Measurements from ENCODE around the gene TMEM170A. TPM values are rescaled to one million over a fixed set of nuclear protein-coding genes. Genes with fewer than 3 reads are reported as not detected.
A peak's percentile ranks its signal among the peaks of the same experiment; 100 is the strongest.

The TMEM170A gene
- total RNA-seq, 6 experiments from 2014 or later: 9.4 to 15.5 (median 12.8) TPM

DNA sequence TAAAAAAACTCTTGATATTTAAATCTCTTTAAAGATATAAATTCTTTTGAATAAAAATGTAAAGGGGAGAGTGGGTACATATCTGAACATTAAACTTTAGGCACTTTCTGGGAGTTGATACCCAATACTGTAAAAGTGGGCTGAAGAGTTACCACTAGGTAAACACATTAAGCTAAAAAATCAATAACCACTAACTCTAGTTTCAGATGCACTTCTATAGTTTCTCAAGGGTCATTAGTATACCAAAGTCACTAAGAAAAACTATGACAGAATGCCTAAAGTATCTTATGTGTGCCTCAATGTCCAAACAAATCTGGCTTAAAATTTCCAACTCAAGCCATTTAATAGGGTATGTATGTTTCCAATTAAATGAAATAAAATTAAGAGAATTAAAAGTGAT, 18.1 kb downstream of the TMEM170A start:
- Histone ChIP-seq H3K27me3 (no peaks in the 10 kb centered on the region), H3K4me3 (no peak overlapping the region), H3K27ac (no peak overlapping the region), H3K36me3 (no peaks in the 10 kb centered on the region), H3K9me3 (no peaks in the 10 kb centered on the region), H3K4me1 (peaks cover 0 to 3% (median 0%) of the 10 kb centered on the region in 4 donors)
- intact Hi-C loops (cut with DNase I): no loop called here
- no peak for DNase-seq
- no peak for TF ChIP-seq POLR2A (IDR thresholded peaks at IDR 0.05)
- no peak for TF ChIP-seq CTCF (IDR thresholded peaks at IDR 0.05)
- ATAC-seq: no peak

DNA sequence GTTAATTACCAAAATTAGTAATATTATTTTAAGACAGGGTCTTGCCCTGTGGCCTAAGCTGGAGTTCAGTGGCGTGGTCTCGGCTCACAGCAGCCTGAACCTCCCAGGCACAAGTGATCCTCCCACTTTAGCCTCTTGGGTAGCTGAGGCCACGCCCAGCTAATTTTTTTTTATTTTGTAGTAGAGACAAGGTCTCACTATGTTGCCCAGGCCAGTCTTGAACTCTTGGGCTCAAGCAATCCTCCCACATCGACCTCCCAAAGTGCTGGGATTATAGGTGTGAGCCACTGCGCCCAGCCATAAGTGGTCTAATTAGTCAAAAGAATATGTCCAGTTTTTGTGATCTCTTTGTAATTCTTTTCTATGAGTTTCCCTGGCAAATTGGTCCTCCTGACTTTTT, 19.2 kb downstream of the TMEM170A start:
- ATAC-seq: no peak
- Histone ChIP-seq H3K27ac (no peak overlapping the region), H3K4me1 (peaks cover 0 to 3% (median 0%) of the 10 kb centered on the region in 4 donors), H3K36me3 (no peaks in the 10 kb centered on the region), H3K27me3 (no peaks in the 10 kb centered on the region), H3K9me3 (no peaks in the 10 kb centered on the region), H3K4me3 (no peak overlapping the region)
- DNase-seq: no peak
- intact Hi-C loops (cut with DNase I): no loop called here
- WGBS (ENCODE audit: insufficient coverage, low coverage, low lambda C conversion rate, missing lambda C conversion rate): 100% methylated on average over 1 of the region's 5 CpGs
- no peak for TF ChIP-seq POLR2A (IDR thresholded peaks at IDR 0.05)

DNA sequence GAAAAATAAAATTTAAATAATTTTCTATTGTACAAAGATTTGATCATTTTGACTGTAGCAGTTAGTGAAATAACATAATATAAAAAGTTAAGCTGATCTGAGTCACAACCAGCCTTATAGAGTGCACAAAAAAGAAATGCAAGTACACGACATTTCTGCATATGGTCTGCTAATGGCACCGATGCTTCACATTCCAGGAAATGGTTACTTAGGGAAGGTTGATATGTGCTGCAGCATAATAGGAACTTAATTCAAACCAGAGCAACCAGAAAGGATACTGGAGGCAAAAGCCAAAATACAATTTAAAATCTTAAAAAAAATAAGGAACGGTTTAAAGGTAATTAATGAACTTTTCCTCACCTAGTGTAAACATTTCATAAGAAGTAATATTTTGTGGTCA, 21.2 kb downstream of the TMEM170A start:
- Histone ChIP-seq H3K27ac (no peak overlapping the region), H3K4me1 (peaks cover 0 to 3% (median 0%) of the 10 kb centered on the region in 4 donors), H3K27me3 (no peaks in the 10 kb centered on the region), H3K9me3 (no peaks in the 10 kb centered on the region), H3K36me3 (no peaks in the 10 kb centered on the region), H3K4me3 (no peak overlapping the region)
- 78% methylated on average over 3 of the region's 3 CpGs for WGBS (ENCODE audit: insufficient coverage, low coverage, low lambda C conversion rate, missing lambda C conversion rate)
- TF ChIP-seq CTCF (IDR thresholded peaks at IDR 0.05) (no peak), POLR2A (IDR thresholded peaks at IDR 0.05) (no peak)
- DNase-seq (no peak), ATAC-seq (no peak)
- intact Hi-C loops (cut with DNase I): no loop called here

DNA sequence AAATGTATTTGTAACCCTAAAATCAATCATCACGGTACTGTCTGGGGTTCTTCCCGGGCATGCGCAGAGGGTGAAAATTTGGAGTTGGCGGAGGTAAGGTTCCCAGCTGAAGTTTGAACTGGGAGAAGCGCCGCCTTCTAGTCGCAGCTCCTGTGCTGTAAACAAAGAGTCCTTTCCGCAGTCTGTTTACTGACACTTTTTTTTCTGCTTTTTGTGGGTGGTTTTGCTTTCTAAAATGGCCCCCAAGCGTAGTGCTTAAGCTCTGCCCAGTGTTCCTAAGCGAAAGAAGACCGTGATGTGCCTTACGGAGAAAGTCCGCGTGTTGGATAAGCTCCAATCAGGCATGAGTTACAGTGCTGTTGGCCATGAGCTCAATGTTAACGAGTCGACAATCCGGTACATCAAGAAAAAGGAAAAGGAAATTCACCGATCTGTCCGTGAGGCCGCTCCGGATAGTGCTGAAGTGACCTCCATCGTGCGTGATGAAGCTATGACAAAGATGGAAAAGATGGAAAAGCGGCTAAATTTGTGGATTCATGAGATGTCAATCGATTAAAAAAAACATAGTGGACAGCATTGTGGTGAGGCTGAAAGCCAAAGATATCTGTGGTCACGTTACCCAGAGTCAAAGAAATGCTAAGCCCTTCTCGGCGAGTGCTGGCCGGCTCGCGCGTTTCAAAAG, 30.6 kb downstream of the TMEM170A start:
- Histone ChIP-seq H3K27ac (peak overlapping the region; percentile 89 to 94 (median 92)), H3K4me1 (peaks cover 0 to 5% (median 0%) of the 10 kb centered on the region in 4 donors), H3K9me3 (no peaks in the 10 kb centered on the region), H3K27me3 (no peaks in the 10 kb centered on the region), H3K4me3 (peak overlapping the region; percentile 75 to 96 (median 93)), H3K36me3 (no peaks in the 10 kb centered on the region)
- intact Hi-C loops (cut with DNase I): no loop called here
- TF ChIP-seq CTCF (IDR thresholded peaks at IDR 0.05) (no peak), POLR2A (IDR thresholded peaks at IDR 0.05) (no peak)
- DNase-seq (peak; percentile 27 to 88 (median 87)), ATAC-seq (peak; percentile 80 to 85 (median 82))
- 4% methylated on average over 32 of the region's 32 CpGs for WGBS (ENCODE audit: insufficient coverage, low coverage, low lambda C conversion rate, missing lambda C conversion rate)

DNA sequence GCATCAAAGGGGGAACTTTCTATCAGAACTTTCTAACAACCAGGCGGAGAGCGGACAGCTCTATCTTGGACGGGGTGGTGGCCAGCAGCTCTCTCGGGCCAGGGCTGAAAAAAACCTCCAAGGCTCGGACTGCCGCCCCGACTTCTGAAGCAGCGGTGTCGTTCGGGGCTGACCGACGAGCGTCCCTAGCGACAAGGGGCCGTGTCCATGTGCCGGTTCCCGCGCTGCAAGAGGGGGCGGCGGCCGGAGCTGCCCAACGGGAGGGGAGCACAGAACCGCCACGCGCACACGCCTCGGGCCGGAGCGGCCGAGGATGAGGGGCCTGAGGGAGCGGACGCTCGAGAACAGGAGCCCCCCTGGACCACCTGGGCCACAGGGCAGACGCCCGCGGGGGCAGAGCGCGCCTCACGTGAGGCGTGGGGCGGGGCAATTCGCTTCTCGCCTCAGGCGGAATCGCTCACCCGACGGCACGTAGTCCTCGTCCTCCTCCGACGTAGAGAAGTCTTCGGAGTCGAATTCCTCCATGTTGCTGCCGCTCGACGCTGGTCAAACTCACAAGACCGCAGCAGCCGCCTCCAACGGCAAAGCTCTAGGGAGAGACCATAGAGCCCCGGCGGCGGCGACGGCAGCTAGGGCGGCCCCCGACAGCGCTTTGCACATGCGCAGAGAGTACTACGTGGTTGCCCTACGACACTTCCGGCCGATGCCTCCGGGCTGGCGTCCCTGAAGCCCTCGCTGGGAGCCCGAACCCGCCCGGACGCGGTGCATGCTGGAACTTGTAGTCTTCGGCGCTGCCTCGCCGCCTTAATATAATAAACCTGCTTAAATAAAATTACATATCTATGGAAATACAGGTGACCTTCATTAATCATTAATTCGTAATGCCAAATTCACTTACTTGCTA, 31.4 kb downstream of the TMEM170A start, which contains the start of gene CFDP1:
Gene CFDP1 (minus strand): TSS at position 676 of the 904 bp plus-strand sequence. CDS start 151 bp downstream, at position 525.
- Histone ChIP-seq H3K36me3 (no peaks in the 10 kb centered on the region), H3K4me1 (peaks cover 0 to 5% (median 0%) of the 10 kb centered on the region in 4 donors), H3K4me3 (peak within 1 kb of the TSS; percentile 75 to 96 (median 93)), H3K9me3 (no peaks in the 10 kb centered on the region), H3K27me3 (no peaks in the 10 kb centered on the region), H3K27ac (peak within 1 kb of the TSS; percentile 89 to 94 (median 92))
- peak; percentile 97 to 98 (median 98) for DNase-seq
- intact Hi-C loops (cut with DNase I): no loop called here
- ATAC-seq: peak; percentile 93 to 96 (median 94)
- TF ChIP-seq CTCF (IDR thresholded peaks at IDR 0.05) (no peak), POLR2A (IDR thresholded peaks at IDR 0.05) (peak; percentile 68)
- WGBS (ENCODE audit: insufficient coverage, low coverage, low lambda C conversion rate, missing lambda C conversion rate): 1% methylated on average over 27 of the region's 85 CpGs

All from right lobe of liver (tissue), 6 donors.